Thoracic aorta (tissue), 2 donors: ENCODE data around the gene STAT4. TPM values are rescaled to one million over a fixed set of nuclear protein-coding genes. Genes with fewer than 3 reads are reported as not detected.

Experiments
- ATAC-seq: fragments of 150-250 bp; one replicate; pipeline ENCODE4 v1.8.0; 2017; ENCODE audit warnings: low read depth; ENCODE audit not compliant: insufficient number of reproducible peaks, low FRiP score
- DNase-seq: peaks from one replicate; pipeline ENCODE4 v3.0.0-alpha.2; 2020; ENCODE audit warnings: low spot score
- H3K27ac ChIP-seq, 2 donors: fragments of 200-600 bp; sonication (generic); 1 replicate in 1 of 2; 2 replicates in 1 of 2; pipeline ENCODE4 v1.5.1; 2016; ENCODE audit warnings: mild to moderate bottlenecking in 2 of 2, moderate library complexity in 2 of 2
- H3K27me3 ChIP-seq: fragments of 200-600 bp; sonication (generic); replicated peaks from 2 replicates; pipeline ENCODE4 v1.6.0; 2016; ENCODE audit warnings: mild to moderate bottlenecking; ENCODE audit not compliant: insufficient read depth
- H3K36me3 ChIP-seq: fragments of 200-600 bp; sonication (generic); one replicate; pipeline ENCODE4 v1.5.1; 2016
- H3K4me1 ChIP-seq, 2 donors: fragments of 200-600 bp; sonication (generic); 1 replicate in 1 of 2; 2 replicates in 1 of 2; pipeline versions ENCODE4 v1.5.1 to v1.6.0; 2016; ENCODE audit warnings: low read depth in 2 of 2, mild to moderate bottlenecking in 1 of 2; ENCODE audit not compliant: control insufficient read depth in 1 of 2
- H3K4me3 ChIP-seq: fragments of 200-600 bp; sonication (generic); 2 replicates; pipeline ENCODE4 v1.5.1; 2016; ENCODE audit warnings: mild to moderate bottlenecking
- H3K9me3 ChIP-seq: fragments of 200-600 bp; sonication (generic); 2 replicates; pipeline ENCODE4 v1.5.1; 2016
- CTCF ChIP-seq: fragments of 200-600 bp; sonication (generic); IDR thresholded peaks from one replicate; pipeline ENCODE4 v1.5.1; 2019; ENCODE audit warnings: antibody characterized with exemption
- total RNA-seq, 2 donors: library from RNA; depleted of rRNA; stranded (reverse); fragments of >200 nt; gene quantifications; one replicate each; pipeline versions ENCODE4 v1.1.0 to v1.2.3, GENCODE V29; 2016

STAT4 gene
- total RNA-seq, 2 donors from 2014 or later, result 2.7 to 6.6 TPM

DNA sequence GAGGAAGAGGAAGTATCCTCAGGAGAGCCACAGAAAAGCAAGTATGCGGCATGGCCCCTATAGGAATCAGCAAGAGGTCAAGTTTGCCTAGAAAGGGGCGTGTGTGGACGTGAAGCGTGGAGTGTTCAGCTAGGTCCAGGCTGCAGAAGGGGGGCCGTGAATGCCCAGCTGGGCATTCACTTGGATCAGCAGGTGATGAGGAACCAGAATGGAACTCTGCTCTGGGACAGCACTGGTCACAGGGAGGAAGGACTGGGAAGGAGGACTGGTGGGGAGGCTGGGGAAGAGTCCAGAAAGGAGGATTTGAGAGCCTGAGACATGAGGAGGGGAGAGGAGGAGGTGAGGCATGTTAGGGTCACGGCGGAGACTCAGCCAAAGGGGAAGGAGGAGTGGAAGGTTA, 156.6 kb downstream of the STAT4 start:
- no peak for TF ChIP-seq CTCF
- ATAC-seq, result no peak
- Histone ChIP-seq H3K4me1 (no peaks in the 10 kb centered on the region), H3K27ac (no peak overlapping the region), H3K9me3 (no peaks in the 10 kb centered on the region), H3K27me3 (no peaks in the 10 kb centered on the region), H3K36me3 (peaks cover 53% of the 10 kb centered on the region), H3K4me3 (no peak overlapping the region)
- no peak for DNase-seq

GRCh38 chr2:190993292-190993643, 157.5 kb downstream of the STAT4 start:
- ATAC-seq, result no peak
- no peaks in the 10 kb centered on the region for H3K27me3 ChIP-seq
- no peaks in the 10 kb centered on the region for H3K9me3 ChIP-seq
- no peaks in the 10 kb centered on the region for H3K4me1 ChIP-seq
- no peak for TF ChIP-seq CTCF
- H3K36me3 ChIP-seq, result peaks cover 53% of the 10 kb centered on the region
- no peak overlapping the region for H3K4me3 ChIP-seq
- H3K27ac ChIP-seq, result no peak overlapping the region
- DNase-seq, result no peak

- Histone ChIP-seq H3K36me3 (peaks cover 61% of the 10 kb centered on the region), H3K4me1 (no peaks in the 10 kb centered on the region), H3K4me3 (no peak overlapping the region), H3K27me3 (no peaks in the 10 kb centered on the region), H3K27ac (no peak overlapping the region), H3K9me3 (no peaks in the 10 kb centered on the region)
- no peak for TF ChIP-seq CTCF
- ATAC-seq, result no peak
- DNase-seq, result no peak
Observed at GRCh38 chr2:190990132-190990531, 160.7 kb downstream of the STAT4 start.

GRCh38 chr2:190988910-190989309, 161.9 kb downstream of the STAT4 start:
- Histone ChIP-seq H3K9me3 (no peaks in the 10 kb centered on the region), H3K4me3 (no peak overlapping the region), H3K36me3 (peaks cover 60% of the 10 kb centered on the region), H3K4me1 (no peaks in the 10 kb centered on the region), H3K27ac (no peak overlapping the region), H3K27me3 (no peaks in the 10 kb centered on the region)
- TF ChIP-seq CTCF, result no peak
- no peak for DNase-seq
- no peak for ATAC-seq

GRCh38 chr2:190987938-190988337, 162.9 kb downstream of the STAT4 start:
- no peak for DNase-seq
- H3K9me3 ChIP-seq, result no peaks in the 10 kb centered on the region
- TF ChIP-seq CTCF, result no peak
- no peak overlapping the region for H3K27ac ChIP-seq
- no peak for ATAC-seq
- peaks cover 63% of the 10 kb centered on the region for H3K36me3 ChIP-seq
- H3K4me3 ChIP-seq, result no peak overlapping the region
- no peaks in the 10 kb centered on the region for H3K27me3 ChIP-seq
- H3K4me1 ChIP-seq, result no peaks in the 10 kb centered on the region
